K562 (cell line): ENCODE measurements around the gene FASLG. TPM values are rescaled to one million over a fixed set of nuclear protein-coding genes. Genes with fewer than 3 reads are reported as not detected.

Experiments
- CBFA2T2 ChIP-seq: fragments of 450-650 bp; conservative IDR thresholded peaks from 2 replicates; pipeline ENCODE4 v1.6.1; 2017; ENCODE audit warnings: mild to moderate bottlenecking
- CBFA2T3 ChIP-seq: fragments of 450-650 bp; IDR thresholded peaks from 2 replicates; pipeline ENCODE4 v1.6.1; 2017
- HNRNPK ChIP-seq: fragments of 200-400 bp; formaldehyde crosslinking; IDR thresholded peaks from one replicate; pipeline ENCODE4 v1.6.1; 2018; ENCODE audit warnings: mild to moderate bottlenecking, low read depth, low read length; ENCODE audit not compliant: poor library complexity, severe bottlenecking
- RBM39 ChIP-seq: fragments of 200-400 bp; formaldehyde crosslinking; optimal IDR thresholded peaks from 2 replicates; pipeline ENCODE3; 2018; ENCODE audit warnings: low read depth, low read length
- RNF2 ChIP-seq: sonication (generic); IDR thresholded peaks from 2 replicates; pipeline ENCODE4 v1.6.1; 2016
- SETDB1 ChIP-seq: IDR thresholded peaks from one replicate; pipeline ENCODE4 v1.6.1; 2012; ENCODE audit warnings: low read length, control low read depth, inconsistent platforms
- TEAD4 ChIP-seq, 2 experiments: sonication (generic) in 1 of 2; formaldehyde crosslinking in 1 of 2; IDR thresholded peaks; 2 replicates each; pipeline versions ENCODE4 v1.6.1 to v1.8.0; 2012 to 2022; ENCODE audit warnings: borderline replicate concordance in 1 of 2, inconsistent platforms in 1 of 2, low read length in 1 of 2, mild to moderate bottlenecking in 1 of 2, missing genetic modification reagents in 1 of 2
- TFAP4 ChIP-seq: sonication (generic); formaldehyde crosslinking; IDR thresholded peaks from 2 replicates; pipeline ENCODE4 v1.8.0; 2022; ENCODE audit warnings: missing genetic modification reagents, mild to moderate bottlenecking, moderate library complexity, borderline replicate concordance
- TOE1 ChIP-seq, 2 experiments: fragments of 450-650 bp in 1 of 2; sonication (generic) in 1 of 2; formaldehyde crosslinking in 1 of 2; IDR thresholded peaks; 2 replicates each; pipeline versions ENCODE4 v1.7.1 to v1.8.0; 2016 to 2022; ENCODE audit warnings: borderline replicate concordance in 2 of 2, mild to moderate bottlenecking in 2 of 2, antibody characterized with exemption in 1 of 2, inconsistent platforms in 1 of 2, low read depth in 1 of 2, missing genetic modification reagents in 1 of 2, moderate library complexity in 1 of 2
- TRIM24 ChIP-seq, 2 experiments: fragments of 450-650 bp; IDR thresholded peaks; 2 replicates each; pipeline ENCODE4 v1.6.1; 2016
- polyA plus RNA-seq, 8 experiments: library from polyadenylated mRNA; depleted of rRNA in 4 of 8; stranded (reverse) in 5 of 8; unstranded in 3 of 8; fragments of >200 nt; fragmentation: Nextera tagmentation in 2 of 8; fragmentation: Illumina TruSeq in 1 of 8; extraction: Ambion mirVana in 2 of 8; extraction: Trizol in 1 of 8; gene quantifications; 2 replicates each; pipeline versions ENCODE4 v1.2.1 to v1.2.3, GENCODE V29; 2011 to 2014; ENCODE audit warnings: inconsistent platforms in 1 of 8, missing spikeins in 1 of 8
- total RNA-seq, 7 experiments: library from RNA; depleted of rRNA in 6 of 7; stranded (reverse); fragments of >200 nt in 6 of 7; fragmentation: Illumina TruSeq in 2 of 7; extraction: Trizol in 2 of 7; gene quantifications; 2 replicates each; pipeline versions ENCODE4 v1.2.1 to v1.2.3, GENCODE V29; 2011 to 2021; ENCODE audit warnings: low replicate concordance in 1 of 7
- TF ChIP-seq, protein P1 (sequence below): fragments of 250-450 bp; sonication (Bioruptor Pico); IDR thresholded peaks from 2 replicates; pipeline ENCODE4 v1.4.0; 2020; ENCODE audit warnings: borderline replicate concordance
- TF ChIP-seq, protein P2 (sequence below): fragments of 450-650 bp; IDR thresholded peaks from 2 replicates; pipeline ENCODE4 v1.6.1; 2016; ENCODE audit warnings: low read depth, mild to moderate bottlenecking, moderate library complexity
- TF ChIP-seq, protein P3 (sequence below): fragments of 200-800 bp; sonication (Bioruptor generic); IDR thresholded peaks from 2 replicates; pipeline ENCODE4 v1.6.1; 2017; ENCODE audit warnings: missing genetic modification characterization, missing compliant biosample characterization

Gene FASLG
- total and polyA plus RNA-seq, 9 of the 15 experiments (the other 6 are each of a cell fraction or from before 2014, with no cell fraction given), result not detected

- TF ChIP-seq, protein P1, sequence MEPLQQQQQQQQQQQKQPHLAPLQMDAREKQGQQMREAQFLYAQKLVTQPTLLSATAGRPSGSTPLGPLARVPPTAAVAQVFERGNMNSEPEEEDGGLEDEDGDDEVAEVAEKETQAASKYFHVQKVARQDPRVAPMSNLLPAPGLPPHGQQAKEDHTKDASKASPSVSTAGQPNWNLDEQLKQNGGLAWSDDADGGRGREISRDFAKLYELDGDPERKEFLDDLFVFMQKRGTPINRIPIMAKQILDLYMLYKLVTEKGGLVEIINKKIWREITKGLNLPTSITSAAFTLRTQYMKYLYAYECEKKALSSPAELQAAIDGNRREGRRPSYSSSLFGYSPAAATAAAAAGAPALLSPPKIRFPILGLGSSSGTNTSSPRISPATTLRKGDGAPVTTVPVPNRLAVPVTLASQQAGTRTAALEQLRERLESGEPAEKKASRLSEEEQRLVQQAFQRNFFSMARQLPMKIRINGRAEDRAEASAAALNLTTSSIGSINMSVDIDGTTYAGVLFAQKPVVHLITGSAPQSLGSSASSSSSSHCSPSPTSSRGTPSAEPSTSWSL (CRISPR knock-in tag), result no peak
- no peak for TF ChIP-seq HNRNPK
- no peak for TF ChIP-seq TFAP4 (CRISPR knock-in tag)
- TF ChIP-seq TEAD4 (IDR thresholded peaks at IDR 0.05; ENCODE audit: low read length), result peak; percentile 30; the same call in 1 of the 2 replicates
- no peak for TF ChIP-seq TEAD4 (CRISPR knock-in tag; IDR thresholded peaks at IDR 0.05; ENCODE audit: borderline replicate concordance)
- TF ChIP-seq CBFA2T3, result peak; percentile 63
- no peak for TF ChIP-seq TOE1 (IDR thresholded peaks at IDR 0.05; ENCODE audit: borderline replicate concordance)
- no peak for TF ChIP-seq TOE1 (CRISPR knock-in tag; IDR thresholded peaks at IDR 0.05; ENCODE audit: borderline replicate concordance, low read depth)
- peak; percentile 9 to 35; a peak in 1 of 4 replicates for TF ChIP-seq TRIM24 (IDR thresholded peaks at IDR 0.05)
- TF ChIP-seq RNF2, result no peak
- TF ChIP-seq SETDB1, result no peak
- TF ChIP-seq, protein P2, sequence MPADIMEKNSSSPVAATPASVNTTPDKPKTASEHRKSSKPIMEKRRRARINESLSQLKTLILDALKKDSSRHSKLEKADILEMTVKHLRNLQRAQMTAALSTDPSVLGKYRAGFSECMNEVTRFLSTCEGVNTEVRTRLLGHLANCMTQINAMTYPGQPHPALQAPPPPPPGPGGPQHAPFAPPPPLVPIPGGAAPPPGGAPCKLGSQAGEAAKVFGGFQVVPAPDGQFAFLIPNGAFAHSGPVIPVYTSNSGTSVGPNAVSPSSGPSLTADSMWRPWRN, result no peak
- TF ChIP-seq CBFA2T2, result peak; percentile 49
- TF ChIP-seq, protein P3, sequence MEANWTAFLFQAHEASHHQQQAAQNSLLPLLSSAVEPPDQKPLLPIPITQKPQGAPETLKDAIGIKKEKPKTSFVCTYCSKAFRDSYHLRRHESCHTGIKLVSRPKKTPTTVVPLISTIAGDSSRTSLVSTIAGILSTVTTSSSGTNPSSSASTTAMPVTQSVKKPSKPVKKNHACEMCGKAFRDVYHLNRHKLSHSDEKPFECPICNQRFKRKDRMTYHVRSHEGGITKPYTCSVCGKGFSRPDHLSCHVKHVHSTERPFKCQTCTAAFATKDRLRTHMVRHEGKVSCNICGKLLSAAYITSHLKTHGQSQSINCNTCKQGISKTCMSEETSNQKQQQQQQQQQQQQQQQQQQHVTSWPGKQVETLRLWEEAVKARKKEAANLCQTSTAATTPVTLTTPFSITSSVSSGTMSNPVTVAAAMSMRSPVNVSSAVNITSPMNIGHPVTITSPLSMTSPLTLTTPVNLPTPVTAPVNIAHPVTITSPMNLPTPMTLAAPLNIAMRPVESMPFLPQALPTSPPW, result peak; percentile 73
- TF ChIP-seq RBM39, result no peak
Observed at GRCh38 chr1:172679000-172679772, 20.3 kb downstream of the FASLG start (continued).
